Uterus (tissue), 4 donors: ENCODE results near the gene LTBP2. TPM values are rescaled to one million over a fixed set of nuclear protein-coding genes. Genes with fewer than 3 reads are reported as not detected.

Experiments used
- DNase-seq, 2 donors: peaks; one replicate each; pipeline ENCODE4 v3.0.0-alpha.2; 2019 to 2020
- H3K27ac ChIP-seq, 2 donors: fragments of 200-600 bp; sonication (generic); 1 replicate in 1 of 2; 2 replicates in 1 of 2; pipeline ENCODE4 v1.5.1; 2016 to 2018
- H3K27me3 ChIP-seq, 2 donors: fragments of 200-600 bp; sonication (generic); one replicate each; pipeline ENCODE4 v1.5.1; 2018 to 2019; ENCODE audit warnings: control low read depth in 1 of 2
- H3K36me3 ChIP-seq, 2 donors: fragments of 200-600 bp; sonication (generic); one replicate each; pipeline ENCODE4 v1.5.1; 2019; ENCODE audit warnings: control low read depth in 1 of 2
- H3K4me1 ChIP-seq, 2 donors: fragments of 200-600 bp; sonication (generic); one replicate each; pipeline ENCODE4 v1.5.1; 2018 to 2019; ENCODE audit warnings: control low read depth in 1 of 2
- H3K4me3 ChIP-seq, 2 donors: fragments of 200-600 bp; sonication (generic); 1 replicate in 1 of 2; 2 replicates in 1 of 2; pipeline ENCODE4 v1.5.1; 2018 to 2019; ENCODE audit warnings: mild to moderate bottlenecking in 1 of 2
- H3K9me3 ChIP-seq, 2 donors: fragments of 200-600 bp; sonication (generic); one replicate each; pipeline ENCODE4 v1.5.1; 2019; ENCODE audit warnings: control low read depth in 1 of 2
- CTCF ChIP-seq, 4 experiments: fragments of 200-600 bp in 2 of 4; fragments of 450-650 bp in 2 of 4; sonication (generic) in 2 of 4; IDR thresholded peaks; one replicate each; pipeline ENCODE4 v1.5.1; 2016 to 2019; ENCODE audit warnings: antibody characterized with exemption in 4 of 4, mild to moderate bottlenecking in 2 of 4, moderate library complexity in 1 of 4
- POLR2A ChIP-seq, 2 donors: fragments of 450-650 bp; IDR thresholded peaks; one replicate each; pipeline ENCODE4 v1.6.1; 2016; ENCODE audit warnings: antibody characterized with exemption in 2 of 2, mild to moderate bottlenecking in 1 of 2, moderate library complexity in 1 of 2
- intact Hi-C: fragments of 100-400 bp; cut with DNase I; formaldehyde crosslinking; loops from one replicate; pipeline ENCODE4 v1.15.1; 2023; ENCODE audit warnings: low total_unique reads
- total RNA-seq, 4 donors: library from RNA; depleted of rRNA in 3 of 4; stranded (reverse); fragments of >200 nt in 3 of 4; gene quantifications; one replicate each; pipeline versions ENCODE4 v1.1.0 to v1.2.4, GENCODE V29; 2014 to 2023
- donor health status: DM: yes; HTN: yes; CAD: no.

The LTBP2 gene
- total RNA-seq, 4 donors from 2014 or later = 18.8 to 70.6 (median 35.1) TPM

- H3K27ac ChIP-seq = peak overlapping the region; percentile 46 to 71
- no peaks in the 10 kb centered on the region for H3K36me3 ChIP-seq
- H3K4me1 ChIP-seq = peaks cover 6 to 18% of the 10 kb centered on the region in 2 donors
- no peaks in the 10 kb centered on the region for H3K27me3 ChIP-seq
- H3K9me3 ChIP-seq = no peaks in the 10 kb centered on the region
- H3K4me3 ChIP-seq = no peak overlapping the region
- TF ChIP-seq CTCF (IDR thresholded peaks at IDR 0.05) (no peak), POLR2A (IDR thresholded peaks at IDR 0.05) (no peak)
- intact Hi-C loops = no loop called here
- peak in 1 of 2 donors; percentile 44 for DNase-seq
Measured at GRCh38 chr14:74645756-74646470, 33.9 kb upstream of the LTBP2 start.

GRCh38 chr14:74645244-74645643 lies 33.2 kb upstream of the LTBP2 start:
- intact Hi-C loops = no loop called here
- Histone ChIP-seq H3K4me3 (no peak overlapping the region), H3K4me1 (peaks cover 6 to 18% of the 10 kb centered on the region in 2 donors), H3K9me3 (no peaks in the 10 kb centered on the region), H3K27me3 (no peaks in the 10 kb centered on the region), H3K36me3 (no peaks in the 10 kb centered on the region), H3K27ac (peak overlapping the region; percentile 46 to 71)
- no peak for DNase-seq
- no peak for TF ChIP-seq CTCF (IDR thresholded peaks at IDR 0.05)
- TF ChIP-seq POLR2A (IDR thresholded peaks at IDR 0.05) = no peak

- Histone ChIP-seq H3K4me3 (no peak overlapping the region), H3K27me3 (no peaks in the 10 kb centered on the region), H3K27ac (no peak overlapping the region), H3K36me3 (no peaks in the 10 kb centered on the region), H3K9me3 (no peaks in the 10 kb centered on the region), H3K4me1 (peaks cover 0 to 2% of the 10 kb centered on the region in 2 donors)
- intact Hi-C loops = no loop called here
- DNase-seq = no peak
- no peak for TF ChIP-seq POLR2A (IDR thresholded peaks at IDR 0.05)
- no peak for TF ChIP-seq CTCF (IDR thresholded peaks at IDR 0.05)
Measured at GRCh38 chr14:74641601-74642391, 29.8 kb upstream of the LTBP2 start.

- no peak overlapping the region for H3K4me3 ChIP-seq
- no peaks in the 10 kb centered on the region for H3K27me3 ChIP-seq
- intact Hi-C loops = no loop called here
- H3K9me3 ChIP-seq = no peaks in the 10 kb centered on the region
- DNase-seq = no peak
- peak overlapping the region; percentile 42 to 47 for H3K27ac ChIP-seq
- H3K36me3 ChIP-seq = no peaks in the 10 kb centered on the region
- H3K4me1 ChIP-seq = peaks cover 0 to 2% of the 10 kb centered on the region in 2 donors
- TF ChIP-seq POLR2A (IDR thresholded peaks at IDR 0.05) (no peak), CTCF (IDR thresholded peaks at IDR 0.05) (no peak)
Measured at GRCh38 chr14:74638966-74639365, 26.9 kb upstream of the LTBP2 start.

- Histone ChIP-seq H3K4me3 (no peak overlapping the region), H3K27me3 (no peaks in the 10 kb centered on the region), H3K27ac (peak overlapping the region; percentile 42 to 47), H3K36me3 (no peaks in the 10 kb centered on the region), H3K4me1 (peaks cover 0 to 2% of the 10 kb centered on the region in 2 donors), H3K9me3 (no peaks in the 10 kb centered on the region)
- no peak for DNase-seq
- TF ChIP-seq POLR2A (IDR thresholded peaks at IDR 0.05) = no peak
- TF ChIP-seq CTCF (IDR thresholded peaks at IDR 0.05) = no peak
- intact Hi-C loops = no loop called here
Measured at GRCh38 chr14:74638066-74638465, 26.0 kb upstream of the LTBP2 start.
